Smooth muscle cell (in vitro differentiated cells): ENCODE measurements around the gene DIP2B. TPM values are rescaled to one million over a fixed set of nuclear protein-coding genes. Genes with fewer than 3 reads are reported as not detected.

Experiments
- DNase-seq: peaks from one replicate; lab custom pipeline; 2025; ENCODE audit not compliant: unreplicated experiment; lab: John Stamatoyannopoulos, UW
- H2AFZ ChIP-seq: fragments of 200-600 bp; sonication (generic); 2 replicates; pipeline ENCODE4 v1.6.0; 2016; ENCODE audit warnings: antibody characterized with exemption, low read depth, mild to moderate bottlenecking
- H3F3A ChIP-seq: fragments of 200-600 bp; sonication (generic); 2 replicates; pipeline ENCODE4 v1.6.0; 2017; ENCODE audit warnings: antibody characterized with exemption, low read depth
- H3K27ac ChIP-seq: fragments of 200-600 bp; sonication (generic); 2 replicates; pipeline ENCODE4 v1.5.1; 2016; ENCODE audit warnings: low read depth, mild to moderate bottlenecking
- H3K27me3 ChIP-seq: fragments of 200-600 bp; sonication (generic); 2 replicates; pipeline ENCODE4 v1.6.1; 2016; ENCODE audit warnings: low read depth, mild to moderate bottlenecking
- H3K36me3 ChIP-seq: fragments of 200-600 bp; sonication (generic); 2 replicates; pipeline ENCODE4 v1.5.1; 2016; ENCODE audit warnings: low read depth
- H3K4me1 ChIP-seq: fragments of 200-600 bp; sonication (generic); 2 replicates; pipeline ENCODE4 v1.5.1; 2016; ENCODE audit warnings: low read depth
- H3K4me2 ChIP-seq: fragments of 200-600 bp; sonication (generic); 2 replicates; pipeline ENCODE4 v1.6.0; 2016; ENCODE audit warnings: mild to moderate bottlenecking
- H3K4me3 ChIP-seq: fragments of 200-600 bp; sonication (generic); 2 replicates; pipeline ENCODE4 v1.5.1; 2016; ENCODE audit warnings: mild to moderate bottlenecking
- H3K79me2 ChIP-seq: fragments of 200-600 bp; sonication (generic); 2 replicates; pipeline ENCODE4 v1.6.0; 2016; ENCODE audit warnings: low read depth, mild to moderate bottlenecking
- H3K9ac ChIP-seq: fragments of 200-600 bp; sonication (generic); 2 replicates; pipeline ENCODE4 v1.6.0; 2016; ENCODE audit warnings: low read depth
- H3K9me3 ChIP-seq: fragments of 200-600 bp; sonication (generic); replicated peaks from 2 replicates; pipeline ENCODE4 v1.5.1; 2016; ENCODE audit warnings: low read depth
- H4K20me1 ChIP-seq: fragments of 200-600 bp; sonication (generic); 2 replicates; pipeline ENCODE4 v1.6.0; 2016; ENCODE audit warnings: low read depth
- CTCF ChIP-seq: fragments of 200-600 bp; sonication (generic); IDR thresholded peaks from 2 replicates; pipeline ENCODE4 v1.5.1; 2017; ENCODE audit warnings: borderline replicate concordance, mild to moderate bottlenecking, antibody characterized with exemption; ENCODE audit not compliant: insufficient read depth, poor library complexity, severe bottlenecking
- WGBS: methylation state at CpG from one replicate; pipeline ENCODE4 v1.1.7; 2016; ENCODE audit warnings: low lambda C conversion rate; 5-methylcytosine and 5-hydroxymethylcytosine counted together
- polyA plus RNA-seq: library from polyadenylated mRNA; unstranded; fragments of >200 nt; fragmentation: Nextera tagmentation; extraction: Ambion mirVana; gene quantifications from 2 replicates; pipeline ENCODE4 v1.2.1, GENCODE V29; 2016
- total RNA-seq: library from RNA; depleted of rRNA; stranded (reverse); fragments of >200 nt; gene quantifications from 2 replicates; pipeline ENCODE4 v1.2.3, GENCODE V29; 2014

The DIP2B gene
- total and polyA plus RNA-seq, 2 experiments from 2014 or later, result 5.8 to 35.2 TPM

- H4K20me1 ChIP-seq, result no peaks in the 10 kb centered on the region
- H3K9ac ChIP-seq, result no peak overlapping the region
- no peaks in the 10 kb centered on the region for H3K4me1 ChIP-seq
- no peaks in the 10 kb centered on the region for H3K27me3 ChIP-seq
- no peak overlapping the region for H2AFZ ChIP-seq
- H3K4me3 ChIP-seq, result no peak overlapping the region
- no peaks in the 10 kb centered on the region for H3K9me3 ChIP-seq
- WGBS, result 95% methylated on average over 6 of the region's 6 CpGs
- DNase-seq, result no peak
- H3K79me2 ChIP-seq, result no peaks in the 10 kb centered on the region
- no peak overlapping the region for H3K27ac ChIP-seq
- no peaks in the 10 kb centered on the region for H3F3A ChIP-seq
- peaks cover 18% of the 10 kb centered on the region for H3K36me3 ChIP-seq
- TF ChIP-seq CTCF, result no peak
- no peak overlapping the region for H3K4me2 ChIP-seq
Observed at GRCh38 chr12:50711121-50711520, 206.3 kb downstream of the DIP2B start.

- Histone ChIP-seq H3K36me3 (peaks cover 8% of the 10 kb centered on the region), H3K79me2 (no peaks in the 10 kb centered on the region), H3K27ac (no peak overlapping the region), H3F3A (no peaks in the 10 kb centered on the region), H3K4me2 (no peak overlapping the region), H3K27me3 (no peaks in the 10 kb centered on the region), H3K9ac (no peak overlapping the region), H3K4me1 (no peaks in the 10 kb centered on the region), H3K9me3 (no peaks in the 10 kb centered on the region), H2AFZ (no peak overlapping the region), H3K4me3 (no peak overlapping the region), H4K20me1 (no peaks in the 10 kb centered on the region)
- no peak for DNase-seq
- no peak for TF ChIP-seq CTCF
- WGBS, result 98% methylated on average over 2 of the region's 2 CpGs
Observed at GRCh38 chr12:50715174-50715573, 210.4 kb downstream of the DIP2B start.

GRCh38 chr12:50718760-50719159 is 214.0 kb downstream of the DIP2B start:
- Histone ChIP-seq H3K9ac (no peak overlapping the region), H3K79me2 (no peaks in the 10 kb centered on the region), H3K4me3 (no peak overlapping the region), H3K36me3 (peaks cover 4% of the 10 kb centered on the region), H4K20me1 (no peaks in the 10 kb centered on the region), H3F3A (no peaks in the 10 kb centered on the region), H3K4me1 (no peaks in the 10 kb centered on the region), H2AFZ (no peak overlapping the region), H3K4me2 (no peak overlapping the region), H3K27me3 (no peaks in the 10 kb centered on the region), H3K9me3 (no peaks in the 10 kb centered on the region), H3K27ac (no peak overlapping the region)
- no peak for DNase-seq
- WGBS, result 96% methylated on average over 2 of the region's 2 CpGs
- no peak for TF ChIP-seq CTCF

GRCh38 chr12:50720085-50720484 is 215.3 kb downstream of the DIP2B start:
- H3K36me3 ChIP-seq, result peaks cover 4% of the 10 kb centered on the region
- no peak overlapping the region for H3K4me2 ChIP-seq
- H3F3A ChIP-seq, result no peaks in the 10 kb centered on the region
- no peak for DNase-seq
- no peaks in the 10 kb centered on the region for H3K79me2 ChIP-seq
- no peak overlapping the region for H3K27ac ChIP-seq
- no peaks in the 10 kb centered on the region for H3K27me3 ChIP-seq
- no peak overlapping the region for H3K9ac ChIP-seq
- no peak overlapping the region for H2AFZ ChIP-seq
- H4K20me1 ChIP-seq, result no peaks in the 10 kb centered on the region
- WGBS, result 82% methylated on average over 3 of the region's 3 CpGs
- TF ChIP-seq CTCF, result no peak
- H3K4me3 ChIP-seq, result no peak overlapping the region
- H3K9me3 ChIP-seq, result no peaks in the 10 kb centered on the region
- H3K4me1 ChIP-seq, result no peaks in the 10 kb centered on the region
